Prostate gland (tissue), 2 donors: ENCODE measurements around the gene TMEM139. TPM values are rescaled to one million over a fixed set of nuclear protein-coding genes. Genes with fewer than 3 reads are reported as not detected.

Experiments
- DNase-seq: peaks from one replicate; pipeline ENCODE4 v3.0.0-alpha.2; 2019; ENCODE audit warnings: low spot score
- H3K27ac ChIP-seq, 2 donors: fragments of 200-600 bp; sonication (generic); 2 replicates each; pipeline ENCODE4 v1.5.1; 2017 to 2019
- H3K27me3 ChIP-seq: fragments of 200-600 bp; sonication (generic); replicated peaks from 2 replicates; pipeline ENCODE4 v1.5.1; 2019; ENCODE audit not compliant: insufficient read depth
- H3K36me3 ChIP-seq, 2 donors: fragments of 200-600 bp; sonication (generic); 1 replicate in 1 of 2; 2 replicates in 1 of 2; pipeline versions ENCODE4 v1.5.1 to v1.8.1; 2017 to 2019
- H3K4me1 ChIP-seq: fragments of 200-600 bp; sonication (generic); replicated peaks from 2 replicates; pipeline ENCODE4 v1.5.1; 2019
- H3K4me3 ChIP-seq, 2 donors: fragments of 200-600 bp; sonication (generic); 2 replicates each; pipeline ENCODE4 v1.5.1; 2017 to 2019
- H3K9me3 ChIP-seq: fragments of 200-600 bp; sonication (generic); 2 replicates; pipeline ENCODE4 v1.5.1; 2017
- CTCF ChIP-seq, 4 experiments: fragments of 200-600 bp in 2 of 4; fragments of 450-650 bp in 2 of 4; sonication (generic) in 2 of 4; IDR thresholded peaks; 1 replicate in 3 of 4; 2 replicates in 1 of 4; pipeline ENCODE4 v1.5.1; 2016 to 2019; ENCODE audit warnings: antibody characterized with exemption in 4 of 4, mild to moderate bottlenecking in 2 of 4, moderate library complexity in 2 of 4
- POLR2A ChIP-seq: fragments of 450-650 bp; IDR thresholded peaks from one replicate; pipeline ENCODE4 v1.6.1; 2016; ENCODE audit warnings: antibody characterized with exemption, mild to moderate bottlenecking
- POLR2AphosphoS5 ChIP-seq: sonication (generic); formaldehyde crosslinking; IDR thresholded peaks from one replicate; pipeline ENCODE4 v1.6.1; 2017; ENCODE audit warnings: antibody characterized with exemption
- WGBS: methylation state at CpG from one replicate; pipeline ENCODE4 v1.1.5; 2018; 5-methylcytosine and 5-hydroxymethylcytosine counted together
- intact Hi-C: fragments of 100-400 bp; cut with DNase I; formaldehyde crosslinking; loops from one replicate; pipeline ENCODE4 v1.14.2; 2022
- total RNA-seq, 2 donors: library from RNA; depleted of rRNA; stranded (reverse); fragments of >200 nt; gene quantifications; one replicate each; pipeline ENCODE4 v1.1.0, GENCODE V29; 2016

TMEM139 gene
- total RNA-seq, 2 donors from 2014 or later: 0.51 to 7.7 TPM

GRCh38 chr7:143290293-143290692, 5.5 kb downstream of the TMEM139 start:
- peaks cover 2 to 12% of the 10 kb centered on the region in 2 donors for H3K36me3 ChIP-seq
- no peak overlapping the region for H3K4me3 ChIP-seq
- H3K27ac ChIP-seq: no peak overlapping the region
- intact Hi-C loops: no loop called here
- TF ChIP-seq CTCF (IDR thresholded peaks at IDR 0.05) (no peak), POLR2AphosphoS5 (no peak), POLR2A (no peak)
- no peaks in the 10 kb centered on the region for H3K27me3 ChIP-seq
- no peaks in the 10 kb centered on the region for H3K4me1 ChIP-seq
- no peak for DNase-seq
- no peaks in the 10 kb centered on the region for H3K9me3 ChIP-seq
- 69% methylated on average over 4 of the region's 4 CpGs for WGBS

GRCh38 chr7:143292876-143293275, 8.1 kb downstream of the TMEM139 start:
- intact Hi-C loops: no loop called here
- no peak for DNase-seq
- Histone ChIP-seq H3K27ac (no peak overlapping the region), H3K4me1 (no peaks in the 10 kb centered on the region), H3K4me3 (no peak overlapping the region), H3K27me3 (no peaks in the 10 kb centered on the region), H3K36me3 (peaks cover 2 to 13% of the 10 kb centered on the region in 2 donors), H3K9me3 (no peaks in the 10 kb centered on the region)
- no peak for TF ChIP-seq POLR2AphosphoS5
- TF ChIP-seq CTCF (IDR thresholded peaks at IDR 0.05): no peak
- TF ChIP-seq POLR2A: no peak
- 93% methylated on average over 5 of the region's 5 CpGs for WGBS

GRCh38 chr7:143295870-143296269, 11.1 kb downstream of the TMEM139 start:
- intact Hi-C loops: no loop called here
- TF ChIP-seq POLR2A (no peak), CTCF (IDR thresholded peaks at IDR 0.05) (no peak), POLR2AphosphoS5 (no peak)
- H3K36me3 ChIP-seq: peaks cover 2 to 13% of the 10 kb centered on the region in 2 donors
- DNase-seq: no peak
- H3K4me3 ChIP-seq: no peak overlapping the region
- no peaks in the 10 kb centered on the region for H3K9me3 ChIP-seq
- H3K27ac ChIP-seq: no peak overlapping the region
- H3K27me3 ChIP-seq: no peaks in the 10 kb centered on the region
- peaks cover 8% of the 10 kb centered on the region for H3K4me1 ChIP-seq

- H3K4me3 ChIP-seq: no peak overlapping the region
- intact Hi-C loops: no loop called here
- H3K4me1 ChIP-seq: peaks cover 10% of the 10 kb centered on the region
- TF ChIP-seq POLR2A (no peak), CTCF (IDR thresholded peaks at IDR 0.05) (no peak), POLR2AphosphoS5 (no peak)
- peaks cover 2 to 13% of the 10 kb centered on the region in 2 donors for H3K36me3 ChIP-seq
- H3K9me3 ChIP-seq: no peaks in the 10 kb centered on the region
- H3K27me3 ChIP-seq: no peaks in the 10 kb centered on the region
- 49% methylated on average over 2 of the region's 2 CpGs for WGBS
- no peak for DNase-seq
- H3K27ac ChIP-seq: no peak overlapping the region
Observed at GRCh38 chr7:143296686-143297085, 11.9 kb downstream of the TMEM139 start.

GRCh38 chr7:143299346-143299745, 14.6 kb downstream of the TMEM139 start:
- Histone ChIP-seq H3K36me3 (peaks cover 2 to 7% of the 10 kb centered on the region in 2 donors), H3K27me3 (no peaks in the 10 kb centered on the region), H3K4me3 (no peak overlapping the region), H3K27ac (no peak overlapping the region), H3K4me1 (peaks cover 10% of the 10 kb centered on the region), H3K9me3 (no peaks in the 10 kb centered on the region)
- no peak for TF ChIP-seq POLR2AphosphoS5
- no peak for TF ChIP-seq CTCF (IDR thresholded peaks at IDR 0.05)
- TF ChIP-seq POLR2A: no peak
- intact Hi-C loops: no loop called here
- no peak for DNase-seq
- WGBS: 90% methylated on average over 2 of the region's 2 CpGs
